ENCODE data around the gene PSD. TPM values are rescaled to one million over a fixed set of nuclear protein-coding genes. Genes with fewer than 3 reads are reported as not detected.
"Not testable (repeated sequence)": the region's sequence is repeated elsewhere in the genome, so short reads cannot be mapped to it uniquely, and the experiment has no call there.

The PSD gene
- 6.2 TPM for total RNA-seq

GRCh38 chr10:102418622-102419268 lies at the start of gene PSD:
TSS of gene PSD (minus strand) at chr10:102418785. CDS start at chr10:102417038, 1,747 bp downstream.
- no peak for DNase-seq

GRCh38 chr10:102467971-102468438 lies 49.4 kb upstream of the PSD start:
- DNase-seq: no peak

GRCh38 chr10:102467318-102467717 lies 48.7 kb upstream of the PSD start:
- DNase-seq: no peak

DNA sequence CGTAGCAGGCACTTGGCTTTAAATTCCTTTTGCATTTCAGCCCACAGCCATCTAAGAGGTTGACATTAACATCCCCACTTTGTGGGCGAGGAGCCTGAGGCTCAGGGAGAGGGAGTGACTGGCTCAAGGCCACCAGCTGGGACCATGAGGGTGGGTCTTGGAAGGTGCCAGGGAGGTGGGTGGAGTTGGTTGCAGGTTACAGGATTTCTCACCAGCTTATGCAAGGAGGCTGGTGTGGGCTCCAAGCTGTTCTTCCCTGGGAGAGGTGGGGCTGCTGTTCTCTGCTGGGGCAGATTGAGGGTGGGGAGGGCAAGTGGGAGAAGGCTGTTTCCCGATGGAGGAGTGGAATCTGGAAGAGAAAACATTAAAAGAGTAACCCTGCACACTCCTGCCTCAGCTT lies 46.9 kb upstream of the PSD start:
- DNase-seq: no peak

DNA sequence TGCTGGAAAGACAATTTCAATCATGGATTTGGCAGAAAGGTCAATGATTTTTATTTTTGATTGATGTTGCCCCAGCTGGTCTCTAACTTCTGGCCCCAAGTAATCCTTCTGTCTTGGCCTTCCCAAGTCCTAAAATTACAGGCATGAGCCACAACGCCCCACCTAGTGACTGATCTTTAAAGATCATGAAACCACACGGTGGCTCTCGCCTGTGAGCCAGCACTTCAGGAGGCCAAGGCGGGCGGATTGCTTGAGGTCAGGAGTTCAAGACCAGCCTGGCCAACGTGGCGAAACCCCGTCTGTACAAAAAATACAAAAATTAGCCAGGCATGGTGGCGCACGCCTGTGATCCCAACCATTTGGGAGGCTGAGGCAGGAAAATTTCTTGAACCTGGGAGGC lies 45.4 kb upstream of the PSD start:
- no peak for DNase-seq

GRCh38 chr10:102462512-102463054 lies 44.0 kb upstream of the PSD start:
- no peak for DNase-seq

GRCh38 chr10:102461187-102462054 lies 42.8 kb upstream of the PSD start:
- DNase-seq: peak; percentile 95

- no peak for DNase-seq
Measured at GRCh38 chr10:102460836-102461186, 42.2 kb upstream of the PSD start.

DNA sequence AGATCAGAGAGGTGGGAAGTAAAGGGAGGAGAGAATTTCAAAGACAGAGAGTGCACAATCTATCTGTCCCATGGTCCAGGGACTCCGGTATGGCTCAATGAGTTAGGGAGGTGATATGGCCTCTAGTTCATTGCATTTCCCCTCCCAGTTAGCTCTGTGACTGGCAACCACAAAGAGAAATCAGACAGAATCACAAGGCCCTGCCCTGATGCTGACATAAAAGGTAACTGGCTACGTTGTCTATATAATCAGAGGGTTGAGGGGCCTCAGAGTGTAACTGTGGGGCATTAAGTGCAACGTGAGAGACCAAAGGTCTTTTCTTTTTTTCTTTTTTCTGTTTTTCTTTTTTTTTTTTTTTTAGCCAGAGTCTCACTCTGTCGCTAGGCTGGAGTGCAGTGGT lies 40.1 kb upstream of the PSD start:
- no peak for DNase-seq

DNA sequence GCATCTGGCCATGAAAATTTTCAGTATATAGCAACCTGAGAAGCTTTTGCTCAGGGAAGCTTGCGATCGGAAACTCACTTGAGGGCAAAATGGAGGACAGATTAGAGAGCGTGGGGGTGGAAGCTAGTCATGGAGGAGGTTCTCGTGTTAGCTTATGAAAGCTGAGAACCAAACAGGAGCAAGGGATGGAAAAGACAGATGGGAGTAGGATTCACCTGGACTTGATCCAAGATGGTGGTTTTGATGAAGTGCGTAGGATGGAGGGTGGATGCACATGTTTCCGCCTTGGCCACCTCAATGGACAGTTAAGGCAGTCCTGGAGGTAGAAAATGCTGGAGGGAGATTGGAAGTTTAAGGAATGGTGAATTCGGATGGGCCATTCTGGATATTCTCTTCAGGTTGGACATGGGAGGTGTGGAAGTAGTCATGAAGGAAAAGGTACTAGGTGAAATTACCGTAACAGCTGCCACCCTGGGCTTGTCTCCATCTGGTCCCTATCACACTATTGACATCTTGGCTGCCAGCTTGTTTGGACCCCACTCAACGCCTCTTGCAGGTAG lies 39.1 kb upstream of the PSD start:
- no peak for DNase-seq

DNA sequence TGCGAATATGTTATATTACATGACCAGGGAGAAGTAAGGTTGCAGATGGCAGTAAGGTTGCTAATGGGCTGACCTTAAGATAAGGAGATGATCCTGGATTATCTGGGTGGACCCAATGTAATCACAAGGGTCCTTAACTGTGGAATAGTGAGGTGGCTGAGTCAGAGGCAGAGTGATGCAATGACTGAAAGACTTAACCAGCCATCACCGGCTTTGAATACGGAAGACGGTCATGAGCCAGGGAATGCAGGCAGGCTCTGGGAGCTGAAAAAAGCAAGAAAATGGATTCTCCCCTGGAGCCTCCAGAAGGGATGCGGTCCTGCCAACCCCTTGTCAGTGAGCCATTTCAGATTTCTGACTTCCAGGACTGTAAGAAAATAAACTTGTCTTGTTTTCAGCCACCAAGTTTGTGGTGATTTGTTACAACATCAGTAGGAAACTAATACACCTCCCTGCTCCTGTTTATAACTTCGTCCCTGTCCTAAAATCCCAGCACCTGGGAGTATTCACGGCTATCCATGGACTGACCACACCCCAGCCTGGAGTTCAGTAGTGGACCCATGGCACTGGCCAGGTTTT lies 37.4 kb upstream of the PSD start:
- DNase-seq: no peak

- not testable (repeated sequence) for DNase-seq
Measured at GRCh38 chr10:102454662-102455487, 36.3 kb upstream of the PSD start.

DNA sequence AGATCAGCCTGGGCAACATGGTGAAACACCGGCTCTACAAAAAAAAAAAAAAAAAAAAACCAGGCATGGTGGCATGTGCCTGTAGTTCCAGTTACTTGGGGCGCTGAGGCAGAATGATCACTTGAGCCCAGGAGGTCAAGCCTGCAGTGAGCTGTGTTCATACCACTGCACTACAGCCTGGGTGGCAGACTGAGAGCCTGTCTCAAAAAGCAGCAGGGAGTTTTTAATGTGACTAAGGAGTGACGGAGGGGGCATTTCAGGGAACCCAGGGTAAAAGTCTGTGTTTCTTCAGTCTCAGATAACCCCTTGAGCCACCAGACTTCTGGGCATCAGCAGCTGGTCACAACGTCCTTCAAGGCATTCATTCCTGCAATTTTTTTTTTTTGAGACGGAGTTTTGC lies 34.9 kb upstream of the PSD start:
- no peak for DNase-seq

DNA sequence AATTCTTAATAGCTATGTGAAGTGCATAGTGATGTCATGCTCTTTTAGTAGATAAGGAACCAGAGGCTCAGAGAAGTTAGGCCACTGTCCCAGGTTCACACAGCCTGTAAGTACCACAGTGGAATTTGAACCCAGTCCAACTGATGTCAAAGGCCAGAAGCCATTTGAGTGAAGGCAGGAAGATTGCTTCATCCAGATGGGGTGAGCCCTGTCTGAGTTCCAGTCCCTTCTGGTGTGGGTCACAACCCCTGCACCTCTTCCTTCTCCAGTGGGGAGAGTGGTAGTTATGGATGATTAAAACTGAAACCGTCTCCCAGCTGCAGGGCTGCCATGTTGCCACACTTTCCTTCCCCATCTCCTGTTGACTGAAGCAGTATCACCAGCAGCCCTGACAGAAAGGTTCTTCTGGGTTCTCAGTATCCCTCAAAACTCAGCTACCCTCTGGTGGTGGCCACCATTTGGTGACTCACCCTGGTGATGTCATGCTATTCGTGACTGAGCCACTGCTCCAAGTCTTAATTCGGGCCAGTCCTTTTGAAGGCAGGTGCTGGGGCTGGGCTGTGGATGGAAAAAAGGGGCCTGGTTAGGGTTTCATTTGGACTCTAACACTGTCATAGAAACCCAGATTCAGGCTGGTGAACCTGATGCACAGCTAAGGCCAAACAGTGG lies 34.2 kb upstream of the PSD start:
- DNase-seq: no peak

DNA sequence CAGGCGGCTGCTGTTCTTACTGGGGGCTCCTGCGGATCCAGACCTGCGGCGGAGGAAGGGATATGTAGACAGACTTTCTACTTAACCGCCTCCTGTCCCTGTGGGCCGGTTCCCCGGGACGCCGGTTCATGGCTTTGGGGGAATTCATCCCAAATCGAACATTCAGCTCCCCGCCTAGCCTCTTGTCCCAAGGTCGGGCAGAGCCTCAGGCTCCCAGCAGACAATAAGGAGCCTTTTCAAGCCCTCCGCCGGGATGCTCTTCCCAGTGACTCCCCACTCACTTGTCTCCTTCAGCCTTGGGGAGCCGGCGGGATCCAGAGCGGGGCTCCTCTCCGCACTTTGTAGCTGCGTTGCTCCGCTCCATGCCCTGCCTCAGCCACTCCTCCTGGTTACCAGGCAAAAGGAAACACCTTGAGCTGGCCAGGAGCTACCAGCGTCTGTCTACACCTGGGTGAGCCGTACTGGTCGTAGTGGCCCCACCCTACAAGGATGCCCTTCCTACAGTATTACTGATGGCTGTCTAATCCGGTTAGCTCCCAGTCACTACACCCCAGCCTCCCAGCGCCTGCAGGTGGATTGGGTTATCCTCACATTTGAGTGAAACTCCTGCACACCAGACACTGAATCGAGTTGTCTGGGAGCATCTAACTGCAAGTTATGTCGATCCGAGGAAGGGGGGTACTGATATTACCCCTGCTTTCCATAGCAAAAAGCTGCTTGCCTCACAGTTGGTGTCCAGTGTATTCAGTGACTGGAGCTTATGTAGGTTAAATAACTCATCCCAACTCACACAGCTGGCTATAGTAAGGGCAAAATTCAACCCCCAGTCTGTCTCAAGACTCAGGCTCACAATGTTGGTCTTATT lies 32.8 kb upstream of the PSD start, which contains the start of gene C10orf95:
Gene C10orf95, minus strand, starts transcription at position 439 of the 865 bp plus-strand sequence. CDS start 450 bp downstream, outside the sequence.
- no peak for DNase-seq

- peak; percentile 90 for DNase-seq
Measured at GRCh38 chr10:102450374-102451104, 32.0 kb upstream of the PSD start.

GRCh38 chr10:102450124-102450373 lies 31.5 kb upstream of the PSD start:
- no peak for DNase-seq

DNA sequence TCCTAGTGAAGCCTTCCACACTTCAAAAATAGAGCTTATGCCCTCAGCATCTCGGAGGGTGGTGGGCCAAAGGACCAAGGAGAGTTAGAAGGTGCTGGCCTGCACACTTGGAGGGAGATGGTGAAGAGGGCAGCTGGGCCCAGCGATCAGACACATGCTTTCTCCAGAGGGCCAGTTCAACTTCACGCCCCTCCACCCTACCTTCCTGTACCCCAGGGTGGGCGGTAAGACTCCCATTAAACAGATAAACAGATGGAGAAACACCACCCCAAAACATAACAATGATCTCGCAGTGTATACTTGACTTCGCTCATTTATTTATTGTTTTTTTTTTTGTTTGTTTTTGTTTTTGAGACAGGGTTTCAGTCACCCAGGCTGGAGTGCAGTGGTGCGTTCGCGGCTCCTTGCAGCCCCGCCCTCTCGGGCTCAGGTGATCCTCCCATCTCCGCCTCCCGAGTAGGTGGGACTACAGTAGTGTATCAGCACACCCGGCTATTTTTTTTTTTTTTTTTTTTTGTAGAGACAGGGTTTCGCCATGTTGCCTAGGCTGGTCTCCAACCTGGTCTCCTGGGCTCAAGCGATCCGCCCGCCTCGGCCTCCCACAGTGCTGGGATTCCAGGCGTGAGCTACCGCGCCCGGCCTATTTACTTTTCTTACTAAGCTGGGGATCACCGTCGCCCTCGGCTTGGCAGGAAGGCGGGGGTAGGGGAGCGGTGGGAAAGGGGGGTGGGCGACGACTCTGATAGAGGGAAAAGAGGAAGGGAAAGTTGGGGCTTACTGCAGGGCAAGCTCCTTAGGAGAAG lies 30.9 kb upstream of the PSD start:
- DNase-seq: peak; percentile 69

DNA sequence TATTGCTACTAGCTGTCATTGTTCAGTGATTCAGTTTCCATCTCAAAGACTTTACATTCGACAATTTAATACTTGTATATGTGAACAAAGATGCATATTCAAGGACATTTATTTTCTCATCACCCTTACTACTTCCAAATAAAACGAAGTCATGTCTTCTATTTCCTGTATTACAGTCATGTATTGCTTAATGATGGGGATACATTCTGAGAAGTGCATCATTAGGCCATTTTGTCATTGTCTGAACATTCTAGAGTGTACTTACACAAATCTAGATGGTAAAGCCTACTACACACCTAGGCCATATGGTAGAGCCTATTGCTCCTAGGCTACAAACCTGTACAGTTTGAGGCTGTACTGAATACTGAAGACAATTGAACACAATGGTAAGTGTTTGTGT lies 26.3 kb upstream of the PSD start:
- no peak for DNase-seq
